ENCODE results near the gene ADD1.
"Not testable (repeated sequence)": the region's sequence is repeated elsewhere in the genome, so short reads cannot be mapped to it uniquely, and the experiment has no call there.

ADD1 gene

GRCh38 chr4:2913168-2913567 lies 69.5 kb downstream of the ADD1 start:
- no peak for TF ChIP-seq CTCF (conservative IDR thresholded peaks at IDR 0.05; ENCODE audit: low read depth, low read length)
- no peak for DNase-seq (ENCODE audit: low read depth)
- no peak overlapping the region for H3K4me3 ChIP-seq (ENCODE audit: low read depth, low read length)

GRCh38 chr4:2914256-2915126 lies 70.8 kb downstream of the ADD1 start:
- TF ChIP-seq CTCF (conservative IDR thresholded peaks at IDR 0.05; ENCODE audit: low read depth, low read length), result no peak
- no peak overlapping the region for H3K4me3 ChIP-seq (ENCODE audit: low read depth, low read length)
- no peak for DNase-seq (ENCODE audit: low read depth)

- DNase-seq (ENCODE audit: low read depth), result no peak
- no peak overlapping the region for H3K4me3 ChIP-seq (ENCODE audit: low read depth, low read length)
- TF ChIP-seq CTCF (conservative IDR thresholded peaks at IDR 0.05; ENCODE audit: low read depth, low read length), result no peak
These were observed 72.1 kb downstream of the ADD1 start for GRCh38 chr4:2915789-2916188.

GRCh38 chr4:2916696-2917095 lies 73.1 kb downstream of the ADD1 start:
- not testable (repeated sequence) for H3K4me3 ChIP-seq (ENCODE audit: low read depth, low read length); DNase-seq (ENCODE audit: low read depth)

GRCh38 chr4:2918300-2918699 lies 74.7 kb downstream of the ADD1 start:
- not testable (repeated sequence) for H3K4me3 ChIP-seq (ENCODE audit: low read depth, low read length); DNase-seq (ENCODE audit: low read depth)

GRCh38 chr4:2918714-2919113 lies 75.1 kb downstream of the ADD1 start:
- DNase-seq (ENCODE audit: low read depth); H3K4me3 ChIP-seq (ENCODE audit: low read depth, low read length): not testable (repeated sequence)

- DNase-seq (ENCODE audit: low read depth), result peak; percentile 81
- H3K4me3 ChIP-seq (ENCODE audit: low read depth, low read length), result not testable (repeated sequence)
These were observed 78.9 kb downstream of the ADD1 start for GRCh38 chr4:2922453-2923101.

- TF ChIP-seq CTCF (conservative IDR thresholded peaks at IDR 0.05; ENCODE audit: low read depth, low read length), result no peak
- H3K4me3 ChIP-seq (ENCODE audit: low read depth, low read length), result no peak overlapping the region
- DNase-seq (ENCODE audit: low read depth), result peak; percentile 93
These were observed 79.5 kb downstream of the ADD1 start for GRCh38 chr4:2923141-2923551.

- TF ChIP-seq CTCF (conservative IDR thresholded peaks at IDR 0.05; ENCODE audit: low read depth, low read length), result no peak
- no peak overlapping the region for H3K4me3 ChIP-seq (ENCODE audit: low read depth, low read length)
- DNase-seq (ENCODE audit: low read depth), result no peak
These were observed 80.1 kb downstream of the ADD1 start for GRCh38 chr4:2923668-2924173.
